B cell (primary cell): ENCODE results near the gene CAPZB.

Source experiments
- EZH2 ChIP-seq: IDR thresholded peaks from 2 replicates; pipeline ENCODE4 v1.6.1; 2012; ENCODE audit warnings: borderline replicate concordance, low read depth, mild to moderate bottlenecking, moderate library complexity, low read length; ENCODE audit not compliant: insufficient read depth, poor library complexity, severe bottlenecking
- TF ChIP-seq, protein P1 (sequence below): fragments of 200-600 bp; IDR thresholded peaks from one replicate; pipeline ENCODE4 v1.8.0; 2022; ENCODE audit warnings: antibody characterized with exemption, mild to moderate bottlenecking

DNA sequence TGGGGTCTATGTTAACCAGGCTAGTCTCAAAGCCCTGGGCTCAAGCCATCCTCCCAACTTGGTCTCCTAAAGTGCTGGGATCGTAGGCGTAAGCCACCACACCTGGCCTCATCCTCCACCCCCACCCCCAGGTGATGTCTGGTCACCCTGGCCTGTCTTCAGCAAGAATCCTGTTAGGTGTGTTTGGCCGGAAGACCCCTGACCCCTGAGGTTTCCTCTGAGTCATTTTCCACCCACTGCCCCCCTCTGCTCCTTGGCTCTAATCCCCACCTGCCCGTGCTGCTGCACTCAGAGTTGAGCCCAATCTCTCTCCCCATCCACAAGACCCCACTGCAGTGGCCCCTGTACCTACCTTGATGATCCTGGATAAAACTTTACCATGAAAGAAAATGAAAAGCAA, 148.1 kb downstream of the CAPZB start:
- TF ChIP-seq, protein P1, sequence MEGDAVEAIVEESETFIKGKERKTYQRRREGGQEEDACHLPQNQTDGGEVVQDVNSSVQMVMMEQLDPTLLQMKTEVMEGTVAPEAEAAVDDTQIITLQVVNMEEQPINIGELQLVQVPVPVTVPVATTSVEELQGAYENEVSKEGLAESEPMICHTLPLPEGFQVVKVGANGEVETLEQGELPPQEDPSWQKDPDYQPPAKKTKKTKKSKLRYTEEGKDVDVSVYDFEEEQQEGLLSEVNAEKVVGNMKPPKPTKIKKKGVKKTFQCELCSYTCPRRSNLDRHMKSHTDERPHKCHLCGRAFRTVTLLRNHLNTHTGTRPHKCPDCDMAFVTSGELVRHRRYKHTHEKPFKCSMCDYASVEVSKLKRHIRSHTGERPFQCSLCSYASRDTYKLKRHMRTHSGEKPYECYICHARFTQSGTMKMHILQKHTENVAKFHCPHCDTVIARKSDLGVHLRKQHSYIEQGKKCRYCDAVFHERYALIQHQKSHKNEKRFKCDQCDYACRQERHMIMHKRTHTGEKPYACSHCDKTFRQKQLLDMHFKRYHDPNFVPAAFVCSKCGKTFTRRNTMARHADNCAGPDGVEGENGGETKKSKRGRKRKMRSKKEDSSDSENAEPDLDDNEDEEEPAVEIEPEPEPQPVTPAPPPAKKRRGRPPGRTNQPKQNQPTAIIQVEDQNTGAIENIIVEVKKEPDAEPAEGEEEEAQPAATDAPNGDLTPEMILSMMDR: no peak
- no peak for TF ChIP-seq EZH2
